ENCODE data around the gene MATN1.
A peak's percentile ranks its signal among the peaks of the same experiment; 100 is the strongest.

Gene MATN1

DNA sequence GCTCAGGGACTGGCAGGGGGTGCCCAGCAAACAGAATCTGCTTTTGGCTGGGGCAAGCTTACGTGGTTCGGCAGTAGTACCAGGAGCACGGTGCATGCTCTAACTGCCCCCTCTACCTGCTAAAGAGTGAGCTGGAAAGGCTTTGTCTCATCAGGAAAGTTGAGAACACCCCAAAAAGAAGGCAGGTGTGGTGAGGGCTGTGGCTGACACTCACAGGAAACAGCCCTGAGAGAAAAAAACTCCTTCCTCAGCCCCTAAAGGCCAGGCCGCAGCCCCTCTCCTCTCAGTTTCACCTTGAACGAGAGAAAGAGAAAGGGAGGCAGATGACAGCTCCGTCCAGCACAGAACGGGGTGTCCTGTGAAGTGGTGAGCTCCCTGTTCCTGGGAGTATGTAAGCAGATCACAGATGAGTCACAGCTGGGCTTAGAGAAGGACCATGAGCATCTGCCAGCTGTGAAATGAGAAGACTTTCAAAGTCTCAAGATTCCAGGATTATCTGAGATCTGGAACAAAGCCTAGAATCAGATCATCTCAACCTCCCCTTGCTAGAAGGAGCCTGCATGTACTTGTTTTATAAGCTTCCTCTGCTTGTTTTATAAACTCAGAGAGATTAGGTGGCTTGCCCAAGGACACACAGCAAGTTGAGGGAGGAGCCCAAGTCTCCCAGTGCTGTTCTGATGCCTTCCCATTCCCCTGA lies 20.8 kb upstream of the MATN1 start:
- no peak for DNase-seq (ENCODE audit: low read depth)

- DNase-seq (ENCODE audit: low read depth), result peak; percentile 57
These were observed 20.2 kb upstream of the MATN1 start for GRCh38 chr1:30743584-30744059.

DNA sequence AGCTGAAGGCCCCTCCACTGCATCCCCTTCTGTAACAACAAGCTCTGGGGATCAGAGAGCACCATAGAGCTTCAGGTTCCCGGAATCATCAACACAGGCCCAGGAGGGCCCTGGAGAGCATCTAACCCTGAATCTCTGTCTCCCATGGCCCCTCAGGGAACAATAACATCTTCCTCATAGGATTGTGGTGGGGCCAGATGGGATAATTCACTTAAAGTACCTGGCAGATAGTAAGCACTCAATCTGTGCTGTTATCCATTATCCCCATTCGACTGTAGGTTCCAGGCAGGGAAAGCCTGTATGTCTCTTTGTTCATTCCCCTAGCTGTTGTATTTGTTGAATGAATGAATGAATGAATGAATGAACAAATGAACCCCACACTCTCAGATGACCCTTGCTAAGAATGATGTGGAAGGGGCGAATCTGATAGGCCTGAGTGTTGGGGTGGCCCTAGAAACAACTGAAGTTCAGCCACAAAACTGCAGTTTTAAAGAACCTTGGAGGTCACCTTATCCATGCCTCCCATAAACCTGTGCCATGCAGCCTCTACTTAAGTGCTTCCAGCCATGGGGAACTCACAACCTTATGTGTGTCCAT lies 19.7 kb upstream of the MATN1 start:
- no peak for DNase-seq (ENCODE audit: low read depth)

GRCh38 chr1:30742300-30742962 lies 19.0 kb upstream of the MATN1 start:
- no peak for DNase-seq (ENCODE audit: low read depth)

GRCh38 chr1:30741239-30741894 lies 18.0 kb upstream of the MATN1 start:
- DNase-seq (ENCODE audit: low read depth), result no peak

DNA sequence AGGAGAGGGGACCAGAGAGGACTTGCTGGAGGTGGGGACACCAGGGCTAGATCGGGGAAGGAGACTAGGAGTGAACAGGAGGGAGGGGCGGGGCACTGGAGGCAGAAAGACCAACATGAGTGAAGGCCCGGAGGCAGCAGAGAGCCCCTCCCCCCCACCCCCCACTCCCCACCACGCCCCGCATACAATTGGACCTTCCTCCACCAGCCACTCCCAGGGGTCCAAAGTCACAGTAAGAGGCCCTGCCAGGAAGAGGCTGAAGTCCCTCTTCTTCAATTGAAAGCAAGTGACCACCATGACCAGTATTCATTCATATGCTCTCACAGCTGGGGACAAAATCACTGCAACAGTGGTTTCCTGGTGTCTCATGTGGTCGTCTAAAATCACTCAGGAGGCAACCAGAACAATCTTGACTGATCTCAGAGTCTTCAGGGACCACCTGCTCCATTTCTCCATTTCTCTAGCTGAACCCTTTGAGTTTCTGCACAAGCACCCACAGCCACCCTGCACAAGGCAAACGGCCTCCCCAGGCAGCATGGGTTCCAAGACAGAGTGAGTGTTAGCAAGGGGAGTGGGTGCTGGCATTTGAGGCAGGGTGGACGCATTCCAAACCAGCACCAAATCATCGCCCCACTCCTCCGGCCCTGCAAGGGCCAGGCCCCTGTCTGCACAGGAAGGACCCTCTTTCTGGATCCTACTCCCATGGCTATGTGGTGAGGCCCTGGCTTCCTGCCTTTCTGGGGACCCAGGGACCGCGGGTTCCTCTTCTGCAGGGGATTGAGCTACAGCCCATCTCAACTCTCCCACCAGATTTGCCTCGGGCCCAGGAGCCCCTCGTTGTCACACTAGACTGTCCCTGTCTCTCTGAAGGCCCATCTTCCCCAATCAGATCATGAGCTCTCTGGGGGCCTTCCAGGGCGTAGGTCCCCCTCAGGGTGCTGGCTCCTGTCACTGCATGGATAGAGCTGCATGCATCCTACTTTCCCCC lies 17.2 kb upstream of the MATN1 start:
- DNase-seq (ENCODE audit: low read depth), result no peak

DNA sequence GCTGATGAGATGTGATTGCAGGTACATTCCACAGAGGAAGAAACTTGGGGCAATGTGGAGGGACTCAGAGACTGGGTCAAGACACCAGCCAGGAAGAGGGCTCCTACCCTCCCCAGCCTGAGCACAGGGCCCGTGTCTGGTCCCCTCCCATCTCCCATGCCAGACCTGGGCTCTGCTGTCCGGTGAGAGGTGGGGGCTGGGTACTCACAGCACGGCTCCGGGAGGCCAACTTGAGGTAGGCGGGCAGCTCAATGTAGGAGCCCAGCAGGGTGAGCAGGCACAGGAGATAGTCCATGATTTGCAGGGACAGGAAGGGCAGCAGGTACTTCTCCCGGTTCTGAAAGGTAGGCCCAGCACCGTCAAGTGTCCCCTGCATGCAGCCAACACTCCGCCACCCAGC lies 16.2 kb upstream of the MATN1 start:
- no peak for DNase-seq (ENCODE audit: low read depth)

GRCh38 chr1:30738715-30739559 lies 15.6 kb upstream of the MATN1 start:
- no peak for DNase-seq (ENCODE audit: low read depth)

DNA sequence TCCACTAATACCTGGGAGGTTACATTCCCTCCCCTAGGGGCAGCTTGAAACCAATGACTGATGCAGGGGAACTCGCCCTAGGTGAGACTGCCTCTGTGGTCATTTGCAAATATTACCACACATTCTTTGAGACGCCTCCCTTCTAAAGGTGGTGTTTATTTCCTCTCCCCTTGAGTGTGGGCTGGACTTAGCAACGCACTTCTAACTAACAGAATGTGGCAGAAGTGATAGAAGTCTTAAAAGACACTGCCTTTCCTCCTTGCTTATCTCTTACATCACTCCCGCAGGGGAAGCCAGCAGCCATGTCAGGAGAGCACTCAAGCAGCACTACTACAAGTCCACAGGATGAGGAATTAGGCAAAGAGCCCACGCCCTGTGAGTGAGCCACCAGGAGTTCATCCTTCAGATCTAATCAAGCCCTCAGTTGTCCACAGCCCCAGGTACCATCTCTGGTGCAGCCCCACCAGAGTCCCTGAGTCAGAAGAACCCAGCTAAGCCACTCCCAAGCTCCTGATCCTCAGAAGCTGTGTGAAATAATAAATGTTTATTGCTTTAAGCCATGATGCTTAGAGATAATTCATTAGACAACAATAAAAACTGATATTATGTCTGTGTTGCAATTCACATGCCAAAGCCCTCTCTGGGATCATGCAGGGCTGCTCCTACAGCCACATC lies 14.8 kb upstream of the MATN1 start:
- DNase-seq (ENCODE audit: low read depth), result no peak

GRCh38 chr1:30737357-30738039 lies 14.1 kb upstream of the MATN1 start:
- no peak for DNase-seq (ENCODE audit: low read depth)

- DNase-seq (ENCODE audit: low read depth), result no peak
These were observed 12.5 kb upstream of the MATN1 start for GRCh38 chr1:30735668-30736498.

DNA sequence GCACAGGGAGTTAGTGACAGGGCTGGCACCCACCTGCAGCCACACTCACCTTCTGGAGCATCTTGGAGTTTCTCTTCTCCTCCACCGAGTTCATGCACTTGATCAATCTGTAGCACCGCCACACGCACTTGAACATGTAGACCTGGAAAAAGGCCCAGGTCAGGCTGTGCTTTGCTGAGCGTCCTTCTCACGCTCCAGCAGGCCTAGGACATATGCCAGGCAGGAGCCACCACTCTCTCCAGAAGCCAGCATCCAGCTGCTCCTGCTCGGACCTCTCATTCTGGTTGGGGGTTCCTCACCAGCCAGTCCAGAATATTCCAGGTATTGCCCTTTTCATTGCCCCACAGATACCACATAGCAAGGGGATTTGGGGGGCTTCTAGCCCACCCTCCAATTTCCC lies 11.7 kb upstream of the MATN1 start:
- no peak for DNase-seq (ENCODE audit: low read depth)

GRCh38 chr1:30734580-30734979 lies 11.2 kb upstream of the MATN1 start:
- DNase-seq (ENCODE audit: low read depth), result no peak

DNA sequence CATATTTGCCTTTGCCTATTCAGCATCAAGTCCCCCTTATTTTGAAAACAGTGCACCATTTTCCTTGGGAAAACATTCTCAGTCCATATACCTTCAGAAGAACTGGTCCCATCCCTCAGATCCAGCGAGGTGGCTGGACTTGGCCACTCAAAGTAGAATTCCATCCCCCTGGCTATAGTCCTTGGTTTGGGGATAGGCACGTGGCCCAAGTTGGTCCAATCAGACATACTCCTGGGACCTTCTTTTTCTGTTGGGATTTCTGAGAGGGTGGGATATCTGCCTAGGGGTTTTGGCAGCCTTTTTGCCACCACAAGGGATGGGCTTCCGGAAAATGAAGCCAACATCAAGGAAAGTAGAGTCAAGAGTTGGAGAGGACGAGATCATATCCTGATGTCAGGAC lies 10.7 kb upstream of the MATN1 start:
- DNase-seq (ENCODE audit: low read depth), result no peak

GRCh38 chr1:30733493-30733892 lies 10.1 kb upstream of the MATN1 start:
- no peak for DNase-seq (ENCODE audit: low read depth)

- DNase-seq (ENCODE audit: low read depth), result no peak
These were observed 9.1 kb upstream of the MATN1 start for GRCh38 chr1:30732277-30732996.

DNA sequence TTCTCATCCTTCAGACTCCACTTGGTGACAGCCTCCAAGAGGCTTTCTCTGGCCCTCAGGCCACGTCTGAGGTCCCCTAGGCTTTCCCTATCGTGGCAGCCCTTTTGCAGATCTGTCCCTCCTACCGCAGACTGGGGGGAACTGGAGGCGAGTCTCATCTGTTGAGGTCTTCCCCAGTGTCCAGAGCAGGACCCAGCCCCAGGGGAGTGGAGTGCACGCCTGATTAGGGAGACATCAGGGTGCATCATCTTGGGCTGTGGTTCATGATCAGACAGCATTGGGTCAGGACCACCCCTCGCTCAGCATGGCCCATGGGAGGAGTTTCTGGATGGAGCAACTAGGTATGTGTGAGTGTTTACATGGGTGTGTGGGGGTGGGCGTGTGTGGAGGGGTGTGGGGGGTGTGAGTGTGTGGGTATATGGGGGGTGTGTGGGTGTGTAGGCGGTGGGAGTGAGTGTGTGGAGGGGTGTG lies 8.5 kb upstream of the MATN1 start:
- no peak for DNase-seq (ENCODE audit: low read depth)
